Cardiac muscle cell (in vitro differentiated cells and primary cell): ENCODE results near the gene TPRN. TPM values are rescaled to one million over a fixed set of nuclear protein-coding genes. Genes with fewer than 3 reads are reported as not detected.
"Not testable (repeated sequence)": the region's sequence is repeated elsewhere in the genome, so short reads cannot be mapped to it uniquely, and the experiment has no call there.

Experiments used
- DNase-seq, 2 donors: peaks; one replicate each; pipeline versions ENCODE4 v3.0.0 to v3.0.0-alpha.2; 2010 to 2017; ENCODE audit warnings: low read depth in 1 of 2, low spot score in 1 of 2
- H3K27ac ChIP-seq: fragments of 200-600 bp; sonication (generic); 2 replicates; pipeline ENCODE4 v1.5.1; 2016
- H3K27me3 ChIP-seq: fragments of 200-600 bp; sonication (generic); 2 replicates; pipeline ENCODE4 v1.6.0; 2016; ENCODE audit warnings: control low read depth
- H3K36me3 ChIP-seq: fragments of 200-600 bp; sonication (generic); 2 replicates; pipeline ENCODE4 v1.5.1; 2016; ENCODE audit warnings: control low read depth
- H3K4me1 ChIP-seq: fragments of 200-600 bp; sonication (generic); 2 replicates; pipeline ENCODE4 v1.8.1; 2017; ENCODE audit warnings: low read depth, mild to moderate bottlenecking, mixed run types
- H3K4me3 ChIP-seq: fragments of 200-600 bp; sonication (generic); 2 replicates; pipeline ENCODE4 v1.5.1; 2016; ENCODE audit warnings: mild to moderate bottlenecking
- H3K9me3 ChIP-seq: fragments of 200-600 bp; sonication (generic); 2 replicates; pipeline ENCODE4 v1.5.1; 2017; ENCODE audit warnings: low read depth, mild to moderate bottlenecking, control low read depth
- polyA plus RNA-seq: library from polyadenylated mRNA; unstranded; fragments of >200 nt; fragmentation: Nextera tagmentation; extraction: Ambion mirVana; gene quantifications from 2 replicates; pipeline ENCODE4 v1.2.1, GENCODE V29; 2016
- total RNA-seq: library from RNA; depleted of rRNA; stranded (reverse); fragments of >200 nt; gene quantifications from 2 replicates; pipeline ENCODE4 v1.2.3, GENCODE V29; 2016
- TF ChIP-seq, protein P1 (sequence below): IDR thresholded peaks from 2 replicates; pipeline ENCODE4 v1.5.1; 2012; ENCODE audit warnings: low read depth, mild to moderate bottlenecking, low read length

The TPRN gene
- total and polyA plus RNA-seq, 2 experiments from 2014 or later: 31.2 to 34.7 TPM

DNA sequence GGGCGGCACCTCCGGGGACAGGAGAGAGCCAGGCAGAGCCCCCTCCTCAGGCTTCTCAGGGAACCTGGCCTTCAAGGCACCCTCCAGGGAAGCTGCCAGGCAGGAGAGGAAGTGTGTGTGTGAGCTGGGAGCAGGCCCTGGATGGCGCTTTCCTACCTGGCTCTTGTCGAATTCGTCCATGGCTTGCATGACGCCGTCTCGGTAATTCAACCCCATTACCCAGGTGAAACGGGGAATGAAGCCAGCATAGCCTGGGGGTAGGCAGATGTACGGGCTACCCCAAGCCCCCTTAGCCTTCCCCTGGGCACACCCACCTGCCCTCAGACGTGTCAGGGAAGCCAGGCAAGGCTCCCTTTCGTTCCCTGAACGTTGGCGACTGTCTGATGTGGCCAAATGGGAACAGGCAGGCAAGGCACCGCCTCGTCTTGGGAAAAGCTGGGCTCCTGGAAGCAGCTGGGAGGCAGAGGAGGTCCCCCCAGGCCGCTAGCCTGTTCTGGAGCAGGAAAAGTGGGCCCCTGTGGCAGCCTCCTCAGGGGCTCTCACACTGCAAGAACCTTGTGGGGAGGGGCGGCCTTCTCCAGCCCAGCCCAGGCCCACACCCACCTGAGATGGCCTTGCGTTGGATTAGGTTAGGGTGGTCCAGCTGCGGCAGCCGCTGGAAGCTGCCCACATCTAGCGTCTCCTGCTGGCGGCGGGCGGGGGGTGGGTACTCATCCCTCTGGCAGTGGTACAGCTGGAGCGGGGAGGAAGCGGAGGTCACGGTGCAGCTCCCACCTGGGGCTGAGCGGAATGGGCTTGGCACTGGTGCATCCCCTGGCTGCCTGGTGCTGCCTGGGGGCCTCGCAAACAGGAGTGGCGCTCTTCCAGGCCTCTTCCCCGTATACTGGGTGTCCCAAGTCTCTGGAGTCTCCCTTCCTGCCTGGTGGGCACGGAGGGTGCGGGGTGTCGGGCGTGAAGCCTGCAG is 44.2 kb upstream of the TPRN start:
- H3K4me3 ChIP-seq: no peak overlapping the region
- no peaks in the 10 kb centered on the region for H3K9me3 ChIP-seq
- peaks cover 12% of the 10 kb centered on the region for H3K36me3 ChIP-seq
- H3K4me1 ChIP-seq: peaks cover 16% of the 10 kb centered on the region
- no peaks in the 10 kb centered on the region for H3K27me3 ChIP-seq
- TF ChIP-seq, protein P1, sequence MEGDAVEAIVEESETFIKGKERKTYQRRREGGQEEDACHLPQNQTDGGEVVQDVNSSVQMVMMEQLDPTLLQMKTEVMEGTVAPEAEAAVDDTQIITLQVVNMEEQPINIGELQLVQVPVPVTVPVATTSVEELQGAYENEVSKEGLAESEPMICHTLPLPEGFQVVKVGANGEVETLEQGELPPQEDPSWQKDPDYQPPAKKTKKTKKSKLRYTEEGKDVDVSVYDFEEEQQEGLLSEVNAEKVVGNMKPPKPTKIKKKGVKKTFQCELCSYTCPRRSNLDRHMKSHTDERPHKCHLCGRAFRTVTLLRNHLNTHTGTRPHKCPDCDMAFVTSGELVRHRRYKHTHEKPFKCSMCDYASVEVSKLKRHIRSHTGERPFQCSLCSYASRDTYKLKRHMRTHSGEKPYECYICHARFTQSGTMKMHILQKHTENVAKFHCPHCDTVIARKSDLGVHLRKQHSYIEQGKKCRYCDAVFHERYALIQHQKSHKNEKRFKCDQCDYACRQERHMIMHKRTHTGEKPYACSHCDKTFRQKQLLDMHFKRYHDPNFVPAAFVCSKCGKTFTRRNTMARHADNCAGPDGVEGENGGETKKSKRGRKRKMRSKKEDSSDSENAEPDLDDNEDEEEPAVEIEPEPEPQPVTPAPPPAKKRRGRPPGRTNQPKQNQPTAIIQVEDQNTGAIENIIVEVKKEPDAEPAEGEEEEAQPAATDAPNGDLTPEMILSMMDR: no peak
- H3K27ac ChIP-seq: no peak overlapping the region
- no peak for DNase-seq

DNA sequence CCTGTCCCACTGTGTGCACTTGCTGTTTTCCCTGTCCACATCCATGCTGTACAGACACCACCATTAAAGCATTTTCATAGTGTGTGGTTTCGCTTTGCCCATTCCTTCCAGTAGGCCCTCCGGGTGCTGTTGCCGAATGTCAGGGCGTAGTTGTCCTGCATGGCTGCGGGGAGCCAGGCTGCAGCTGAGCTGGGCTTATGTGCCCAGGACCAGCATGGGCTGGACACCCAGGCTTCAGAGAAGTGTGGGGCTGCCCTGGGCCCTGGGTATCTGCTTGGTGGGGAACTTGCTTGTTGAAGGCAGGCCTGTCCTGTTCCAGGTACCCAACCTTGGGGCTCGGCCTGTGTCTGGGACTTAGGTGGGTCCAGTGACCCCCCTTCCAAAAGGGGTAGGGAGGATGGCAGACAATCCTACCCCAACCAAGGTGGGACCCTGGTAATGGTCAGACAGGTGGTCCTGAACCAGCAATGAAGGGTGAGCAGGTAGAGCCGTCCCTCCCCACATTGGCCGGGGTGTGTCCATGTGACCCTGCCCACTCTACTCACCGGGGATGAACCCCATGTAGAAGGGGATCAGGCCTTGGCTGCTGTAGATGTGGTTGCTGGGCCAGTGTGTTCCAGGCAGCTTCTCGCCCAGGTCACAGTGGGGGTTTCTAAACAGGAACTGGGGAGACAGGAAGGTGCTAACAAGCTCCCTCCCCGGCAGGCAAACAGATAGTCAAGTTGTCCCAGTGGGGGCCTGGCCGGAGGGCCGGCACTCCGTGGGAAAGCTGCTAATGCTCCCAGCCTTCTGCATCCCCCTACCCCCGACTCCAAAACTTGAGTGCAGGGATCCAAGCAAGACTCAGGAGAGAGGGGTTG is 43.3 kb upstream of the TPRN start:
- Histone ChIP-seq H3K27me3 (no peaks in the 10 kb centered on the region), H3K27ac (no peak overlapping the region), H3K9me3 (no peaks in the 10 kb centered on the region), H3K36me3 (peaks cover 12% of the 10 kb centered on the region), H3K4me3 (no peak overlapping the region), H3K4me1 (peaks cover 16% of the 10 kb centered on the region)
- DNase-seq: no peak
- TF ChIP-seq, protein P1: no peak

DNA sequence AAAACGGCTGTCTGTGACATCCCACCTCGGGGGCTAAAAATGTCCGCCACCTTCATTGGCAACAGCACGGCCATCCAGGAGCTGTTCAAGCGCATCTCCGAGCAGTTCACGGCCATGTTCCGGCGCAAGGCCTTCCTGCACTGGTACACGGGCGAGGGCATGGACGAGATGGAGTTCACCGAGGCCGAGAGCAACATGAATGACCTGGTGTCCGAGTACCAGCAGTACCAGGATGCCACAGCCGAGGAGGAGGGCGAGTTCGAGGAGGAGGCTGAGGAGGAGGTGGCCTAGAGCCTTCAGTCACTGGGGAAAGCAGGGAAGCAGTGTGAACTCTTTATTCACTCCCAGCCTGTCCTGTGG is 42.7 kb upstream of the TPRN start:
- H3K4me3 ChIP-seq, H3K9me3 ChIP-seq, H3K27ac ChIP-seq, H3K27me3 ChIP-seq, DNase-seq: not testable (repeated sequence)
- H3K36me3 ChIP-seq: peaks cover 12% of the 10 kb centered on the region
- peaks cover 16% of the 10 kb centered on the region for H3K4me1 ChIP-seq

DNA sequence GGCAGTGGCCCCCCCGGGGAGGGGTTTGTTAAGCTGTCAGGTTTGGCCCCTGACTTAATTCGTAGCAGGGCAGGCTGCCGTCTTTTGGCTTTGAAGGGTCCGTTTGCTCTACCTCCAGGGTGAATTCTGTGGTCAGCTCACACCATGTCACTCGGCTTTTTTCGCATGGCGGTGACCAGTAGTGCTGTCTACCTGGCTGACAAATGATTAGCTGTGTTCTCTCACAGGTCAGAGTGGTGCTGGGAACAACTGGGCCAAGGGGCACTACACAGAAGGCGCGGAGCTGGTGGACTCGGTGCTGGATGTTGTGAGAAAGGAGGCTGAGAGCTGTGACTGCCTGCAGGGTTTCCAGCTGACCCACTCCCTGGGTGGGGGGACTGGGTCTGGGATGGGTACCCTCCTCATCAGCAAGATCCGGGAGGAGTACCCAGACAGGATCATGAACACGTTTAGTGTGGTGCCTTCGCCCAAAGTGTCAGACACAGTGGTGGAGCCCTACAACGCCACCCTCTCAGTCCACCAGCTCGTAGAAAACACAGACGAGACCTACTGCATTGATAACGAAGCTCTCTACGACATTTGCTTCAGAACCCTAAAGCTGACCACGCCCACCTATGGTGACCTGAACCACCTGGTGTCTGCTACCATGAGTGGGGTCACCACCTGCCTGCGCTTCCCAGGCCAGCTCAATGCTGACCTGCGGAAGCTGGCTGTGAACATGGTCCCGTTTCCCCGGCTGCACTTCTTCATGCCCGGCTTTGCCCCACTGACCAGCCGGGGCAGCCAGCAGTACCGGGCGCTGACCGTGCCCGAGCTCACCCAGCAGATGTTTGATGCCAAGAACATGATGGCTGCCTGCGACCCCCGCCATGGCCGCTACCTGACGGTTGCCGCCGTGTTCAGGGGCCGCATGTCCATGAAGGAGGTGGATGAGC is 42.0 kb upstream of the TPRN start:
- H3K36me3 ChIP-seq: peaks cover 12% of the 10 kb centered on the region
- peak overlapping the region; percentile 96 for H3K4me3 ChIP-seq
- H3K27me3 ChIP-seq: no peaks in the 10 kb centered on the region
- peaks cover 14% of the 10 kb centered on the region for H3K4me1 ChIP-seq
- DNase-seq: no peak
- no peaks in the 10 kb centered on the region for H3K9me3 ChIP-seq
- peak overlapping the region; percentile 91 for H3K27ac ChIP-seq
- TF ChIP-seq, protein P1: no peak

DNA sequence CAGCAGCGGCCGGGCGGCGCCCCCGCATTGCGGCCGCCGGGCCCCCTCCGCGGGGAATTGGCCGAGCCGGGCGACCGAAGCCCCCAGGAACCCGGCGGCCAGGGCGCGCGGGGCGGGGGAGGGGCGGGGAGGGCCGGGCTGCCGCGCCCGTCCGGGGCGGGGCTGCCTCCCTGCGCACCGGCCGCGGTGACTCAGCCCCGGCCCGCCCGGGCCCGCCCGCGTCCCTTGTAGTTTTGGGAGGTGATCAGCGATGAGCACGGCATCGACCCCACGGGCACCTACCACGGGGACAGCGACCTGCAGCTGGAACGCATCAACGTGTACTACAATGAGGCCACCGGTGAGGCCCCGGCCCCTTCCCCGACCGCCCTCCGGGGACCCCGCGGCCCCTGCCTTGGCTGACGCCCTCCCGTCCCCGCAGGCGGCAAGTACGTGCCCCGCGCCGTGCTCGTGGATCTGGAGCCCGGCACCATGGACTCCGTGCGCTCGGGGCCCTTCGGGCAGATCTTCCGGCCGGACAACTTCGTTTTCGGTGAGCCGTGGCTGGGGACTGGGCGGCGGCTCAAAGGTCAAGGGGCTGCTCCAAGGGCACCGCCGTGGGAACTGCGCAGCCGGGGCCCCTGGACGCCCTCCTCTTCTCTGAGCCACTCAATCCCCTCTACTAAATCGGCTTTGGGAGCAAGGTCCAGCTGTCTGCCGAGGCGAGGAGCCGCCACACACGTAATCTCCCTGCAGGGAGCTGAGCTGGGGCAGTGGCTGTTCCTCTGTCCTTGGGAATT is 41.1 kb upstream of the TPRN start:
- Histone ChIP-seq H3K4me3 (peak overlapping the region; percentile 96), H3K36me3 (peaks cover 12% of the 10 kb centered on the region), H3K9me3 (no peaks in the 10 kb centered on the region), H3K4me1 (peaks cover 14% of the 10 kb centered on the region), H3K27ac (peak overlapping the region; percentile 91), H3K27me3 (no peaks in the 10 kb centered on the region)
- DNase-seq: peak; percentile 47 to 54
- TF ChIP-seq, protein P1: no peak
